MM.1S (cell line): ENCODE measurements around the gene HSPB3.

Experiments used
- EZH2 ChIP-seq: fragments of 300-600 bp; sonication (generic); optimal IDR thresholded peaks from 2 replicates; pipeline ENCODE3; 2017; ENCODE audit warnings: low read depth, mild to moderate bottlenecking, antibody characterized with exemption, low read length, mixed read lengths
- TF ChIP-seq, protein P1 (sequence below): fragments of 300-600 bp; sonication (generic); IDR thresholded peaks from 2 replicates; pipeline ENCODE4 v1.5.1; 2016; ENCODE audit warnings: antibody characterized with exemption, low read length, mixed read lengths

DNA sequence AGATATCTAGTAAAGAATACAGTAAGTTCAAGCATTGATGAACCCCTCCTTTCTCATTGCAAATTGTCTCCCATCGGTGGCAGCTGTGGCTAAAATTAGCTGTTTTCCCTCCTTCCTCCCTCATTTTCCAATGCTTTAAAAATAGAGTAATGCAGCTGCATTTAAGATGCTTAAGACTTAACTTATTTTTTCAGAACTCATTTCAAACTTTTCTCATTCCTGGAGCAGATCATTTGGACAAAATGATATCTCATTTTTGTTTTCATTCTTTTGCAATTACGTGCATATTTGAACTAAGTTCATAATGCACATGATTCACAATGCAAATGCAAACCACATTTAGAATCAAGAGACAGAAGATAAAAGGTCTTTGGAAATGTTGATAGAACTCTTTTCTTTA, 14.6 kb downstream of the HSPB3 start:
- TF ChIP-seq, protein P1, sequence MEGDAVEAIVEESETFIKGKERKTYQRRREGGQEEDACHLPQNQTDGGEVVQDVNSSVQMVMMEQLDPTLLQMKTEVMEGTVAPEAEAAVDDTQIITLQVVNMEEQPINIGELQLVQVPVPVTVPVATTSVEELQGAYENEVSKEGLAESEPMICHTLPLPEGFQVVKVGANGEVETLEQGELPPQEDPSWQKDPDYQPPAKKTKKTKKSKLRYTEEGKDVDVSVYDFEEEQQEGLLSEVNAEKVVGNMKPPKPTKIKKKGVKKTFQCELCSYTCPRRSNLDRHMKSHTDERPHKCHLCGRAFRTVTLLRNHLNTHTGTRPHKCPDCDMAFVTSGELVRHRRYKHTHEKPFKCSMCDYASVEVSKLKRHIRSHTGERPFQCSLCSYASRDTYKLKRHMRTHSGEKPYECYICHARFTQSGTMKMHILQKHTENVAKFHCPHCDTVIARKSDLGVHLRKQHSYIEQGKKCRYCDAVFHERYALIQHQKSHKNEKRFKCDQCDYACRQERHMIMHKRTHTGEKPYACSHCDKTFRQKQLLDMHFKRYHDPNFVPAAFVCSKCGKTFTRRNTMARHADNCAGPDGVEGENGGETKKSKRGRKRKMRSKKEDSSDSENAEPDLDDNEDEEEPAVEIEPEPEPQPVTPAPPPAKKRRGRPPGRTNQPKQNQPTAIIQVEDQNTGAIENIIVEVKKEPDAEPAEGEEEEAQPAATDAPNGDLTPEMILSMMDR = no peak
- TF ChIP-seq EZH2 = no peak
